GM23338 (cell line): ENCODE data around the gene FTO. TPM values are rescaled to one million over a fixed set of nuclear protein-coding genes. Genes with fewer than 3 reads are reported as not detected.

Experiments used
- ATAC-seq: fragments of 200-7000 bp; cut with Tn5 transposase; 3 replicates; pipeline ENCODE4 v1.9.1; 2020
- DNase-seq: peaks from one replicate; pipeline ENCODE4 v3.0.0-alpha.2; 2015; ENCODE audit warnings: low spot score
- H2AFZ ChIP-seq: fragments of 200-600 bp; sonication (generic); 2 replicates; pipeline ENCODE4 v1.8.0; 2016; ENCODE audit warnings: antibody characterized with exemption, mild to moderate bottlenecking, moderate library complexity
- H3F3A ChIP-seq: fragments of 200-600 bp; sonication (generic); replicated peaks from 2 replicates; pipeline ENCODE4 v1.8.0; 2017; ENCODE audit warnings: antibody characterized with exemption, mixed run types, low read depth
- H3K27ac ChIP-seq: fragments of 200-600 bp; sonication (generic); 2 replicates; pipeline ENCODE4 v1.6.1; 2016; ENCODE audit warnings: low read depth
- H3K27me3 ChIP-seq: fragments of 200-600 bp; sonication (generic); 2 replicates; pipeline ENCODE4 v1.8.0; 2016; ENCODE audit warnings: mild to moderate bottlenecking, mixed run types, moderate library complexity; ENCODE audit not compliant: insufficient read depth
- H3K36me3 ChIP-seq: fragments of 200-600 bp; sonication (generic); 2 replicates; pipeline ENCODE4 v1.8.0; 2016; ENCODE audit warnings: mild to moderate bottlenecking; ENCODE audit not compliant: insufficient read depth
- H3K4me1 ChIP-seq: fragments of 200-600 bp; sonication (generic); 2 replicates; pipeline ENCODE4 v1.8.0; 2016; ENCODE audit warnings: mild to moderate bottlenecking, moderate library complexity; ENCODE audit not compliant: insufficient read depth
- H3K4me2 ChIP-seq: fragments of 200-600 bp; sonication (generic); 2 replicates; pipeline ENCODE4 v1.7.1; 2017; ENCODE audit warnings: mixed run types
- H3K4me3 ChIP-seq: fragments of 200-600 bp; sonication (generic); 2 replicates; pipeline ENCODE4 v1.6.1; 2016; ENCODE audit warnings: mixed run types
- H3K79me2 ChIP-seq: fragments of 200-600 bp; sonication (generic); replicated peaks from 2 replicates; pipeline ENCODE4 v1.8.0; 2017; ENCODE audit warnings: mild to moderate bottlenecking; ENCODE audit not compliant: insufficient read depth
- H3K9me2 ChIP-seq: fragments of 200-600 bp; sonication (generic); 2 replicates; pipeline ENCODE4 v1.8.0; 2017; ENCODE audit not compliant: insufficient read depth
- H4K20me1 ChIP-seq: fragments of 200-600 bp; sonication (generic); replicated peaks from 2 replicates; pipeline ENCODE4 v1.8.0; 2017; ENCODE audit warnings: mild to moderate bottlenecking; ENCODE audit not compliant: insufficient read depth
- H3K27ac Mint-ChIP-seq: 2 replicates; pipeline ENCODE4 v1.8.0; 2020; ENCODE audit warnings: inconsistent platforms, mild to moderate bottlenecking, moderate library complexity, mixed read lengths
- H3K27me3 Mint-ChIP-seq: 3 replicates; pipeline ENCODE4 v1.8.0; 2022; ENCODE audit warnings: low read depth, mild to moderate bottlenecking, moderate library complexity, mixed read lengths, inconsistent platforms; ENCODE audit not compliant: insufficient read depth, poor library complexity
- H3K36me3 Mint-ChIP-seq: 3 replicates; pipeline ENCODE4 v1.8.0; 2021; ENCODE audit warnings: low read depth, mild to moderate bottlenecking, inconsistent platforms, moderate library complexity, mixed read lengths
- H3K4me1 Mint-ChIP-seq: 3 replicates; pipeline ENCODE4 v1.8.0; 2020; ENCODE audit warnings: mild to moderate bottlenecking, inconsistent platforms, mixed read lengths
- H3K4me3 Mint-ChIP-seq: 3 replicates; pipeline ENCODE4 v1.8.0; 2021; ENCODE audit warnings: moderate library complexity, mild to moderate bottlenecking, inconsistent platforms, mixed read lengths
- H3K9me3 Mint-ChIP-seq: 3 replicates; pipeline ENCODE4 v1.8.0; 2020; ENCODE audit warnings: moderate library complexity, mild to moderate bottlenecking, inconsistent platforms, mixed read lengths
- CREB1 ChIP-seq: fragments of 250-450 bp; sonication (Bioruptor Pico); IDR thresholded peaks from 2 replicates; pipeline ENCODE4 v1.5.0; 2020; ENCODE audit warnings: low read depth, mild to moderate bottlenecking, moderate library complexity
- EZH2 ChIP-seq: fragments of 200-600 bp; sonication (generic); IDR thresholded peaks from one replicate; pipeline ENCODE4 v1.8.0; 2017; ENCODE audit warnings: antibody characterized with exemption, mild to moderate bottlenecking, low read depth; ENCODE audit not compliant: unreplicated experiment
- POLR2AphosphoS5 ChIP-seq: IDR thresholded peaks from 2 replicates; pipeline ENCODE4 v1.6.1; 2016; ENCODE audit warnings: antibody characterized with exemption, low read depth
- REST ChIP-seq: IDR thresholded peaks from one replicate; pipeline ENCODE4 v1.6.1; 2018; ENCODE audit warnings: antibody characterized with exemption; ENCODE audit not compliant: unreplicated experiment
- STAT1 ChIP-seq: IDR thresholded peaks from one replicate; pipeline ENCODE4 v1.6.1; 2016; ENCODE audit warnings: antibody characterized with exemption; ENCODE audit not compliant: unreplicated experiment
- ZNF114 ChIP-seq: fragments of 250-450 bp; sonication (Bioruptor Pico); IDR thresholded peaks from 2 replicates; pipeline ENCODE4 v1.5.0; 2020; ENCODE audit warnings: mild to moderate bottlenecking, moderate library complexity
- ZNF331 ChIP-seq: fragments of 250-450 bp; sonication (Bioruptor Pico); IDR thresholded peaks from 2 replicates; pipeline ENCODE4 v1.5.0; 2020; ENCODE audit warnings: low read depth, mild to moderate bottlenecking, moderate library complexity
- ZNF462 ChIP-seq: fragments of 250-450 bp; sonication (Bioruptor Pico); IDR thresholded peaks from 2 replicates; pipeline ENCODE4 v1.5.0; 2020; ENCODE audit warnings: mild to moderate bottlenecking, moderate library complexity
- polyA plus RNA-seq: library from polyadenylated mRNA; unstranded; fragments of >200 nt; fragmentation: Nextera tagmentation; extraction: Ambion mirVana; gene quantifications from 2 replicates; pipeline ENCODE4 v1.2.1, GENCODE V29; 2016
- total RNA-seq: library from RNA; depleted of rRNA; stranded (reverse); fragments of >200 nt; shearing (Covaris generic); gene quantifications from 2 replicates; pipeline ENCODE4 v1.2.3, GENCODE V29; 2014
- TF ChIP-seq, protein P1 (sequence below): IDR thresholded peaks from 2 replicates; pipeline ENCODE4 v1.6.1; 2016; ENCODE audit warnings: antibody characterized with exemption

The FTO gene
- total and polyA plus RNA-seq, 2 experiments from 2014 or later, result 17.7 to 69.6 TPM

- TF ChIP-seq, protein P1, sequence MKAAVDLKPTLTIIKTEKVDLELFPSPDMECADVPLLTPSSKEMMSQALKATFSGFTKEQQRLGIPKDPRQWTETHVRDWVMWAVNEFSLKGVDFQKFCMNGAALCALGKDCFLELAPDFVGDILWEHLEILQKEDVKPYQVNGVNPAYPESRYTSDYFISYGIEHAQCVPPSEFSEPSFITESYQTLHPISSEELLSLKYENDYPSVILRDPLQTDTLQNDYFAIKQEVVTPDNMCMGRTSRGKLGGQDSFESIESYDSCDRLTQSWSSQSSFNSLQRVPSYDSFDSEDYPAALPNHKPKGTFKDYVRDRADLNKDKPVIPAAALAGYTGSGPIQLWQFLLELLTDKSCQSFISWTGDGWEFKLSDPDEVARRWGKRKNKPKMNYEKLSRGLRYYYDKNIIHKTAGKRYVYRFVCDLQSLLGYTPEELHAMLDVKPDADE, result no peak
- TF ChIP-seq ZNF114 (no peak), REST (no peak)
Measured at GRCh38 chr16:54072237-54072636, 368.3 kb downstream of the FTO start (continued).

DNA sequence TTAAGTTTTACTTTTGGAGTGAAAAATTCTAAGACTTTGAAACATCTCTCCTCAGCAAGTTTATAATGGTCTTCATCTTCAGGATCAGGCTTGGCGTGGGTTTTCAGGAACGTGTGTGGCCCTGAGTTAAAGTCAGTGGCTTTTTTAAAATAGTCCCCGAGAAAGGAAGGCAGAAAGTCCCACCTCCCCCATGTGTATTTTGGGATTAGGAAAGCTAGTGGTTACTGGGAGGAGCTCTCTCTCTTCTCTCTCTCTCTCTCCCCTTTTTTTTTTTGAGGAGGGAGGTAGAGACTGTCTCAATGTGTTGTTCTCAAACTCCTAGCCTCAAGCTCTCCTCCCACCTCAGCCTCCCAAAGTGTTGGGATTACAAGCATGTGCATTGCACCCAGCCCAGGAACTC, 369.4 kb downstream of the FTO start:
- no peak overlapping the region for H3K4me3 Mint-ChIP-seq
- Histone ChIP-seq H3K4me2 (no peak overlapping the region), H3K9me2 (no peaks in the 10 kb centered on the region; the same call in 1 of the 2 replicates), H3K36me3 (no peaks in the 10 kb centered on the region), H2AFZ (no peak overlapping the region), H4K20me1 (no peaks in the 10 kb centered on the region; the same call in 1 of the 2 replicates), H3K27me3 (no peaks in the 10 kb centered on the region), H3F3A (no peaks in the 10 kb centered on the region), H3K4me3 (no peak overlapping the region), H3K79me2 (no peaks in the 10 kb centered on the region), H3K27ac (no peak overlapping the region), H3K4me1 (peaks cover 4% of the 10 kb centered on the region; the same call in 1 of the 2 replicates)
- no peak for DNase-seq
- no peaks in the 10 kb centered on the region for H3K27me3 Mint-ChIP-seq
- H3K9me3 Mint-ChIP-seq, result no peaks in the 10 kb centered on the region
- H3K27ac Mint-ChIP-seq, result no peak overlapping the region
- no peaks in the 10 kb centered on the region for H3K36me3 Mint-ChIP-seq
- H3K4me1 Mint-ChIP-seq, result peaks cover 13% of the 10 kb centered on the region
- no peak for ATAC-seq
- TF ChIP-seq EZH2 (no peak), ZNF114 (no peak), REST (no peak), POLR2AphosphoS5 (no peak), ZNF331 (CRISPR knock-in tag) (no peak), ZNF462 (CRISPR knock-in tag) (no peak), STAT1 (no peak), CREB1 (CRISPR knock-in tag) (no peak)
- TF ChIP-seq, protein P1, result no peak
